Lower leg skin (tissue), 3 donors: ENCODE data around the gene CTDSPL.

Source experiments
- CTCF ChIP-seq, 3 donors: fragments of 450-650 bp; IDR thresholded peaks; one replicate each; pipeline ENCODE4 v1.5.1; 2016; ENCODE audit warnings: antibody characterized with exemption in 3 of 3, mild to moderate bottlenecking in 3 of 3, moderate library complexity in 2 of 3
- POLR2A ChIP-seq, 2 donors: fragments of 450-650 bp; IDR thresholded peaks; one replicate each; pipeline ENCODE4 v1.6.1; 2016 to 2017; ENCODE audit warnings: antibody characterized with exemption in 2 of 2, mild to moderate bottlenecking in 1 of 2, moderate library complexity in 1 of 2

GRCh38 chr3:37930495-37930894, 68.8 kb downstream of the CTDSPL start:
- TF ChIP-seq CTCF (IDR thresholded peaks at IDR 0.05) = no peak
- no peak for TF ChIP-seq POLR2A (IDR thresholded peaks at IDR 0.05)
